DMS153 treated with DMSO at 0.1 percent for 48 hours (cell line): Measurements from ENCODE around the gene GJD3.

Experiments
- DNase-seq: peaks from one replicate; lab custom pipeline; 2025; ENCODE audit not compliant: unreplicated experiment; lab: John Stamatoyannopoulos, UW

The GJD3 gene

GRCh38 chr17:40313668-40314583 is 50.6 kb downstream of the GJD3 start:
- DNase-seq: no peak
